ENCODE measurements around the gene BRAT1. TPM values are rescaled to one million over a fixed set of nuclear protein-coding genes. Genes with fewer than 3 reads are reported as not detected.
A peak's percentile ranks its signal among the peaks of the same experiment; 100 is the strongest.

The BRAT1 gene
- total and polyA plus RNA-seq, 2 donors (not counting 1 experiment from before 2014, with no cell fraction given) = 36.8 to 68.3 TPM

- ATAC-seq (ENCODE audit: low read depth) = no peak
- TF ChIP-seq EZH2 (IDR thresholded peaks at IDR 0.05; ENCODE audit: borderline replicate concordance, insufficient read depth, low read depth, low read length, poor library complexity, severe bottlenecking) = no peak
- TF ChIP-seq, protein P1, sequence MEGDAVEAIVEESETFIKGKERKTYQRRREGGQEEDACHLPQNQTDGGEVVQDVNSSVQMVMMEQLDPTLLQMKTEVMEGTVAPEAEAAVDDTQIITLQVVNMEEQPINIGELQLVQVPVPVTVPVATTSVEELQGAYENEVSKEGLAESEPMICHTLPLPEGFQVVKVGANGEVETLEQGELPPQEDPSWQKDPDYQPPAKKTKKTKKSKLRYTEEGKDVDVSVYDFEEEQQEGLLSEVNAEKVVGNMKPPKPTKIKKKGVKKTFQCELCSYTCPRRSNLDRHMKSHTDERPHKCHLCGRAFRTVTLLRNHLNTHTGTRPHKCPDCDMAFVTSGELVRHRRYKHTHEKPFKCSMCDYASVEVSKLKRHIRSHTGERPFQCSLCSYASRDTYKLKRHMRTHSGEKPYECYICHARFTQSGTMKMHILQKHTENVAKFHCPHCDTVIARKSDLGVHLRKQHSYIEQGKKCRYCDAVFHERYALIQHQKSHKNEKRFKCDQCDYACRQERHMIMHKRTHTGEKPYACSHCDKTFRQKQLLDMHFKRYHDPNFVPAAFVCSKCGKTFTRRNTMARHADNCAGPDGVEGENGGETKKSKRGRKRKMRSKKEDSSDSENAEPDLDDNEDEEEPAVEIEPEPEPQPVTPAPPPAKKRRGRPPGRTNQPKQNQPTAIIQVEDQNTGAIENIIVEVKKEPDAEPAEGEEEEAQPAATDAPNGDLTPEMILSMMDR (IDR thresholded peaks at IDR 0.05) = no peak
- H3K27ac ChIP-seq (ENCODE audit: low read length in 2 of 2) = peak overlapping the region; percentile 99 to 100
These were observed 45.9 kb downstream of the BRAT1 start for GRCh38 chr7:2509298-2509906.

More at GRCh38 chr7:2509298-2509906, 45.9 kb downstream of the BRAT1 start:
- Histone ChIP-seq H3K27me3 (replicated peaks in 1 of 4; ENCODE audit: control extremely low read depth in 1 of 4, control insufficient read depth in 3 of 4, insufficient read depth in 4 of 4, low read length in 3 of 4) (no peaks in the 10 kb centered on the region), H4K20me1 (ENCODE audit: control insufficient read depth, insufficient read depth, low read length, poor library complexity, severe bottlenecking) (no peaks in the 10 kb centered on the region), H3K79me2 (ENCODE audit: control insufficient read depth, insufficient read depth, low read length) (peaks cover 19% of the 10 kb centered on the region), H3K4me2 (replicated peaks; ENCODE audit: low read depth, low read length, poor library complexity, severe bottlenecking) (peak overlapping the region; percentile 93), H3K9me3 (ENCODE audit: control extremely low read depth in 1 of 3, control insufficient read depth in 2 of 3, insufficient read depth in 1 of 3, low read length in 2 of 3) (no peaks in the 10 kb centered on the region), H2AFZ (ENCODE audit: insufficient read depth, low read depth, low read length, poor library complexity, severe bottlenecking) (no peak overlapping the region), H3K36me3 (replicated peaks in 1 of 2; ENCODE audit: control extremely low read depth in 1 of 2, control insufficient read depth in 1 of 2, extremely low read depth in 1 of 2, insufficient read depth in 2 of 2, low read length in 1 of 2) (no peaks in the 10 kb centered on the region), H3K4me3 (ENCODE audit: control extremely low read depth in 1 of 5, extremely low read depth in 1 of 5, insufficient read depth in 1 of 5, low read depth in 2 of 5, low read length in 4 of 5) (peak overlapping the region in 4 of 5 experiments; percentile 25 to 46 (median 34)), H3K9ac (ENCODE audit: low read length) (peak overlapping the region; percentile 70), H3K4me1 (ENCODE audit: control insufficient read depth in 2 of 2, insufficient read depth in 2 of 2, low read length in 2 of 2) (peaks cover 60 to 71% of the 10 kb centered on the region in 2 donors)
- peak overlapping the region; percentile 88 for H3K4me3 Mint-ChIP-seq
- intact Hi-C loops (cut with micrococcal nuclease) = loop anchor here (1.0 kb wide), 1 partner anchor 46 kb away; the partner anchor contains the start of gene BRAT1
- H3K4me1 Mint-ChIP-seq = peaks cover 67% of the 10 kb centered on the region
- H3K27me3 Mint-ChIP-seq = no peaks in the 10 kb centered on the region
- peak overlapping the region; percentile 99 for H3K27ac Mint-ChIP-seq
- DNase-seq = no peak
- WGBS (ENCODE audit: insufficient coverage) = 30% methylated on average over 11 of the region's 23 CpGs
- POLR2A ChIA-PET = interaction anchor here (0.5 to 7.5 kb wide), 6 partner anchors 11 to 125 kb away, joined by 3 to 340 read pairs (median 6); partner anchors contain the start of genes BRAT1 and LFNG
- CTCF ChIA-PET = interaction anchor here (0.9 to 5.0 kb wide), 11 partner anchors 10 to 201 kb away, joined by 3 to 34 read pairs (median 4); no protein-coding TSS in a partner anchor
- H3K9me3 Mint-ChIP-seq (ENCODE audit: insufficient read depth) = no peaks in the 10 kb centered on the region

All from B cell (primary cell).